HG02970 (cell line): Measurements from ENCODE around the gene SEMA6A.
"Not testable (repeated sequence)": the region's sequence is repeated elsewhere in the genome, so short reads cannot be mapped to it uniquely, and the experiment has no call there.

Source experiments
- ATAC-seq: cut with Tn5 transposase; IDR thresholded peaks from one replicate; pipeline ENCODE4 v1.9.1; 2021; ENCODE audit warnings: mild to moderate bottlenecking, moderate library complexity, moderate number of reproducible peaks; ENCODE audit not compliant: unreplicated experiment, low FRiP score

The SEMA6A gene

GRCh38 chr5:116524051-116524904 lies 50.3 kb downstream of the SEMA6A start:
- no peak for ATAC-seq

- ATAC-seq, result not testable (repeated sequence)
These were observed 51.4 kb downstream of the SEMA6A start for GRCh38 chr5:116523182-116523581.

GRCh38 chr5:116522356-116523136 lies 52.1 kb downstream of the SEMA6A start:
- ATAC-seq, result no peak

- no peak for ATAC-seq
These were observed 53.3 kb downstream of the SEMA6A start for GRCh38 chr5:116521173-116521872.

- ATAC-seq, result no peak
These were observed 53.9 kb downstream of the SEMA6A start for GRCh38 chr5:116520771-116521170.

GRCh38 chr5:116518423-116518822 lies 56.2 kb downstream of the SEMA6A start:
- no peak for ATAC-seq

GRCh38 chr5:116517488-116517887 lies 57.1 kb downstream of the SEMA6A start:
- no peak for ATAC-seq

- ATAC-seq, result no peak
These were observed 58.6 kb downstream of the SEMA6A start for GRCh38 chr5:116516021-116516420.

- no peak for ATAC-seq
These were observed 60.1 kb downstream of the SEMA6A start for GRCh38 chr5:116514421-116514970.

GRCh38 chr5:116510517-116510916 lies 64.1 kb downstream of the SEMA6A start:
- no peak for ATAC-seq

- ATAC-seq, result no peak
These were observed 65.0 kb downstream of the SEMA6A start for GRCh38 chr5:116509483-116510244.

- no peak for ATAC-seq
These were observed 65.8 kb downstream of the SEMA6A start for GRCh38 chr5:116508835-116509234.

- no peak for ATAC-seq
These were observed 66.5 kb downstream of the SEMA6A start for GRCh38 chr5:116507941-116508655.

GRCh38 chr5:116507051-116507537 lies 67.5 kb downstream of the SEMA6A start:
- ATAC-seq, result no peak

GRCh38 chr5:116506488-116506887 lies 68.1 kb downstream of the SEMA6A start:
- no peak for ATAC-seq

- no peak for ATAC-seq
These were observed 69.9 kb downstream of the SEMA6A start for GRCh38 chr5:116504593-116505166.

- ATAC-seq, result no peak
These were observed 72.0 kb downstream of the SEMA6A start for GRCh38 chr5:116502616-116503015.

- no peak for ATAC-seq
These were observed 72.5 kb downstream of the SEMA6A start for GRCh38 chr5:116502138-116502537.
